GM21528 (cell line): ENCODE data around the gene CAMLG.

Experiments
- ATAC-seq: cut with Tn5 transposase; IDR thresholded peaks from one replicate; pipeline ENCODE4 v1.9.1; 2021; ENCODE audit warnings: mild to moderate bottlenecking, moderate library complexity; ENCODE audit not compliant: unreplicated experiment, low FRiP score

CAMLG gene

GRCh38 chr5:134772461-134773125, 34.2 kb downstream of the CAMLG start:
- ATAC-seq = no peak

DNA sequence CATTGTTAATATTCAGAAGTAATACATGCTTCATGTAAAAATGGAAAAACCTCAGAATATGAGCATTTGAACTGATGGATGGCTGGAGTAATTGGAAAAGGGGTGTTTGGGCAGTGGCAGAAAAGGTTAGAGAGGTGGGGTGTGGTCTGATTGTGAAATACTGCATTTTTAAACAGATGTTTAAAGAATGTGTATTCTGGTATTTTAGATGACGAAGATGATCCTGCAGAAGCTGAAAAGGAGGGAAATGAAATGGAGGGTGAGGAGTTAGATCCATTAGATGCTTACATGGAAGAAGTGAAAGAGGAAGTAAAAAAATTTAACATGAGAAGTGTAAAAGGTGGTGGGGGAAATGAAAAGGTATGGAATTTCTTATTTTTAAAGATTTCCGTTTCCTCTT, 39.0 kb downstream of the CAMLG start:
- ATAC-seq = no peak

DNA sequence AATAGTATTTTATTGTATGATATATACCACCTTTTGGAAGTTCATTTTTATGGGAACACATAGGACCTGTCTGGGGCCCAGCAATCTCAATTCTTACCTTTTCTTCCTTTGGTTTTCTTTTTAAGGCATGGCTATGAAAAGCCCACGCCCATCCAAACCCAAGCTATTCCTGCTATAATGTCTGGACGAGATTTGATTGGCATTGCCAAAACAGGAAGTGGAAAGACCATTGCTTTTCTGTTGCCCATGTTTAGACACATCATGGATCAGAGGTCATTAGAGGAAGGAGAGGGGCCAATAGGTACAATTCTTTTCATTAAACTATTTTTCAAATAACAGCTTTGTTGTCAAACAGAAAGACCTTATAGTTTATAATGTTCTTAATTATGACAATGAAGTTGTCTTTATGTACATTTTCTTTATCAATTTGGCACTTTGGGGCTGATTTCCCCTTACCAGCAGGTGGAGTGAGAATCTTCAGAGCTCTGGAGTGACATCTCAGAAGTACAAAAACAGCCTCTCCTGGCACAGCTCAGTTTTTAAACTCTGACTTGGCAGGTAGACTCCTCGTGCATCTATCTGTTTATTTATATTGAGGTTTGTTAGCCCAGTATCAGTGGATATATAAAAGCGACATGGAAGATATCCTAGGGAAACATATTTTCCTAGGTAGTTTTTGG, 46.0 kb downstream of the CAMLG start:
- ATAC-seq = no peak

- no peak for ATAC-seq
Measured at GRCh38 chr5:134784946-134785620, 46.7 kb downstream of the CAMLG start.

DNA sequence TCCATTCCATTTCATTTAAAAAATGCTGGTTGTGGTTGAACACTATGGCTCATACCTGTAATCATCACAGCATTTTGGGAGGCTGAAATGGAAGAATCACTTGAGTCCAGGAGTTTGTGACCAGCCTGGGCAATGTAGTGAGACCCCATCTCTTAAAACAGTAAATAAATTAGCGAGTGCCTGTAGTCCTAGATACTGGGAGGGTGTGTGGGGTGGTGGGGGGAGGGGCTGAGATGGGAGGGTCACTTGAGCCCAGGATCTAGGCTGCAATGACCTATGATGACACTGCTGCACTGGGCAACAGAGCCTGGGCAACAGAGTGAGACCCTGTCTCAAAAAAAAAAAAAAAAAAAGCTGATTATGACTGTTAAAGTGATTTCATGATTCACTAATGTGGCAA, 49.3 kb downstream of the CAMLG start:
- no peak for ATAC-seq

DNA sequence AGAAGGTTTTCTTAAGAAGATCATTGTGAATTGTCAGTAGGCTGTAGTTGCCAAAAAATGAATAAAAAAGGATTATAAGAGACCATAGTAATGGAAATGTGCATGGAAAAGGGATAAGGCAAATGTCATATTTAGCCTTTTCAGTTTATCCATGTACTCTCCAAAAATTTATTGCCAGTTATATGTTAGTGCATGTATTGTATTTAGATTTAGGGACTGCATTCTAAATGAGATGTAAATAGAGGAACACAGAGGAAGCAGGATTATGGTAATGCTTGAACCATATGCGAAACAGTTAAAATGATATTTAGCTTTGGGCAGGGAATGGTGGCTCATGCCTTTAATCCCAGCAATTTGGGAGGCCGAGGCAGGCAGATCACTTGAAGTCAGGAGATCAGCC, 53.2 kb downstream of the CAMLG start:
- ATAC-seq = no peak

DNA sequence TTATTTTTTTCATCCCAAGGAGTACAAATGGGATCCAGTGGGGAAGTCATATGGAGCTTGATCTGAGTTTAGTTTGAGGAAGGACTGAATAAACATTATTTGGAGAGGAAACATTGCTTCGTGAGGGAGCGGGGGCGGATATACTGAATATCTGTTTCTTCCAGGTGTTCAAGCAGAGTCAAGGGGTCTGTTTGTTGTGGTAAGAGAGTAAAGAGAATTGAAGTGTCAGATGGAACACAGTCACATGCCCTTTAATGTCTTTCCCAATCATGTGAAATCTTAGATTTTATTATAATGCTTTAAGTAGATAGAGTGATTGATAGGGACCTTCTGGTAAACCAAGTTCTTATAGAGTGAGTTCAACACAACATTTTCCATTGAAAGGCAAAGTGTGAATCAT, 53.9 kb downstream of the CAMLG start:
- no peak for ATAC-seq

DNA sequence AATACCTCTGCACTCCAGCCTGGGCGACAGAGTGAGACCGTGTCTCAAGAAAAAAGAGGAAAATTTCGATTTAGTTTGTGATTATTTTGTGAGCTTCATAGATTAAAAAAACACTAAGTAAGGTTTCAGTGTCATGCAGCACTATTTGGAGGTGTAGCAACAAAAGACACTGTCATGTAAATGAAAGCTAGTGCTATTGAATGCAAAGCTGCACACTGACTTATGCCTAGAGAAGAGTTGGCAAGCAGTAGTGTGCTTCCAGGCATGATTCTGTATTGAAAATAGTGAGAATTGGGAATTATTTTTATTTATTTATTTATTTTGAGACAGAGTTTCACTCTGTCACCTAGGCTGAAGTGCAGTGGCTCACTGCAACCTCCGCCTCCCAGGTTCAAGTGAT, 54.8 kb downstream of the CAMLG start:
- ATAC-seq = no peak

DNA sequence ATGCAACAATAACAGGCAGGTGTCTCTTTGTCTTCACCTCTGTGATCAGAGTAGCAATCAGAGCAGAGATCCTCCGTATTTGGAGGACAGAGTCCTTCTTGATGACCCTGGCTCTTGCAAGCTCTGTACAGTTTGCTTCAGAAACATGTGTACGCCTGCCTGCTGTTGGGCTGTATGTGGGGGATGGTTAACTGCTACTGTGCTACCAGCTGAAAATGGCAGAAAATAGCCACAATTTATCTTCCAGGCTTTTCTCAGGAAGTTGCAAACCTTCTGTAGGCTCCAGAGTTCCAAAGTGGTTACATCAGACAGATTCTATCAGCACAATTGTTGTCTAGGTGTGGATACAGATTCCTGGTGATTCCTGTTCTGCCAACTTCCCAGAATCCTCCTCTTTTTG, 55.7 kb downstream of the CAMLG start:
- no peak for ATAC-seq

- no peak for ATAC-seq
Measured at GRCh38 chr5:134794819-134795218, 56.5 kb downstream of the CAMLG start.

GRCh38 chr5:134798468-134798867, 60.1 kb downstream of the CAMLG start:
- no peak for ATAC-seq
